Endothelial cell of umbilical vein (primary cell): ENCODE results near the gene EEFSEC.

Experiments used
- POLR2AphosphoS5 ChIP-seq: IDR thresholded peaks from 2 replicates; pipeline ENCODE4 v1.6.1; 2012; ENCODE audit warnings: low read depth, mild to moderate bottlenecking, control low read depth, low read length, moderate library complexity; ENCODE audit not compliant: insufficient read depth
- TF ChIP-seq, protein P1 (sequence below), 2 donors: IDR thresholded peaks; 1 replicate in 1 of 2; 2 replicates in 1 of 2; pipeline ENCODE4 v1.5.1; 2011; ENCODE audit warnings: low read length in 2 of 2, mild to moderate bottlenecking in 2 of 2, moderate library complexity in 2 of 2, control low read depth in 1 of 2, inconsistent platforms in 1 of 2, low read depth in 1 of 2; ENCODE audit not compliant: insufficient read depth in 1 of 2; ENCODE audit errors: extremely low read depth in 1 of 2

DNA sequence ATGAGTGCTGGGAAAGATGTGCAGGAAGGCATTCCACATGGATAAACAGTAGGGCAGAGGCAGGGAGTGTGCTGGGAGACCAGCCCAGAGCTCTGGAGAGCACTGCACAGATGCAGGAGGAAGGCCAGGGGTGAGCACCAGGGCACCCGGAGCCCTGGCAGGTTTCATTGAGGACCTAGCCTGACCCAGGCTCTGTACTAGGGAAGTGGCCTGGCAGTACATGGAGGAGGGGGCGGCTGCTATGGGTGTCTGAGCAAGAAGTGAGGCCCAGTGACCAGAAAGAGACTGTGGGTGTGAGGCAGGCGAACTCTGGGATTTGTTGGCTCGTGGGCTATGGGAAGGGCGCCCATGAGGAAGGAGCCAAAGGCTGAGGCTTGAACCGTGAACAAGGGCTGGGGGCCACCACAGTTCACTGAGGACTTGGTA lies 174.3 kb downstream of the EEFSEC start:
- TF ChIP-seq, protein P1, sequence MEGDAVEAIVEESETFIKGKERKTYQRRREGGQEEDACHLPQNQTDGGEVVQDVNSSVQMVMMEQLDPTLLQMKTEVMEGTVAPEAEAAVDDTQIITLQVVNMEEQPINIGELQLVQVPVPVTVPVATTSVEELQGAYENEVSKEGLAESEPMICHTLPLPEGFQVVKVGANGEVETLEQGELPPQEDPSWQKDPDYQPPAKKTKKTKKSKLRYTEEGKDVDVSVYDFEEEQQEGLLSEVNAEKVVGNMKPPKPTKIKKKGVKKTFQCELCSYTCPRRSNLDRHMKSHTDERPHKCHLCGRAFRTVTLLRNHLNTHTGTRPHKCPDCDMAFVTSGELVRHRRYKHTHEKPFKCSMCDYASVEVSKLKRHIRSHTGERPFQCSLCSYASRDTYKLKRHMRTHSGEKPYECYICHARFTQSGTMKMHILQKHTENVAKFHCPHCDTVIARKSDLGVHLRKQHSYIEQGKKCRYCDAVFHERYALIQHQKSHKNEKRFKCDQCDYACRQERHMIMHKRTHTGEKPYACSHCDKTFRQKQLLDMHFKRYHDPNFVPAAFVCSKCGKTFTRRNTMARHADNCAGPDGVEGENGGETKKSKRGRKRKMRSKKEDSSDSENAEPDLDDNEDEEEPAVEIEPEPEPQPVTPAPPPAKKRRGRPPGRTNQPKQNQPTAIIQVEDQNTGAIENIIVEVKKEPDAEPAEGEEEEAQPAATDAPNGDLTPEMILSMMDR (IDR thresholded peaks at IDR 0.05; ENCODE audit: extremely low read depth in 1 of 2, insufficient read depth in 1 of 2, low read depth in 1 of 2, low read length in 2 of 2) = no peak
- no peak for TF ChIP-seq POLR2AphosphoS5
